ENCODE measurements around the gene HERC5.

The HERC5 gene

DNA sequence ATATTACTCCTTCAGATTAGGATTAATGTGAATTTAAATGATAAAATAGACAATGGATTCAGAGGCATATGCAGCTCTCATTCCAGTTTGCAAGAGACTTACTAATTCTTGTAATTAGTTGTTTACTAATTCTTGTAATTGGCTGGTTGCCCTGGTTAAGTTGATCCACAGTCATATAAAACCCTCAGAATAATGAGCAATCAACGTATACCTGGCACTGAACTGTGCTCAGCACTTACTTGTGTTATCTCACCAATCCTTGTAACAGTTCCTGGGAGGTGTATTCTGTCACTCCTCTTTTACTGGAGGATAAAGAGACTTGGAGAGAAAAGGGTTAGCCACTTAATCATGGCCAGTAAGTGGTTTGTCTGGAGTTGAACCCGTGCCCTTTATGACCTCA, 10.5 kb downstream of the HERC5 start:
- peaks cover 54% of the 10 kb centered on the region for H3K36me3 Mint-ChIP-seq (ENCODE audit: low read depth)
- no peaks in the 10 kb centered on the region for H3K27me3 Mint-ChIP-seq
- H3K9me3 Mint-ChIP-seq = no peaks in the 10 kb centered on the region
- peaks cover 3% of the 10 kb centered on the region for H3K4me1 Mint-ChIP-seq (ENCODE audit: low read depth)
- H3K4me3 Mint-ChIP-seq = no peak overlapping the region
- H3K27ac Mint-ChIP-seq = no peak overlapping the region

DNA sequence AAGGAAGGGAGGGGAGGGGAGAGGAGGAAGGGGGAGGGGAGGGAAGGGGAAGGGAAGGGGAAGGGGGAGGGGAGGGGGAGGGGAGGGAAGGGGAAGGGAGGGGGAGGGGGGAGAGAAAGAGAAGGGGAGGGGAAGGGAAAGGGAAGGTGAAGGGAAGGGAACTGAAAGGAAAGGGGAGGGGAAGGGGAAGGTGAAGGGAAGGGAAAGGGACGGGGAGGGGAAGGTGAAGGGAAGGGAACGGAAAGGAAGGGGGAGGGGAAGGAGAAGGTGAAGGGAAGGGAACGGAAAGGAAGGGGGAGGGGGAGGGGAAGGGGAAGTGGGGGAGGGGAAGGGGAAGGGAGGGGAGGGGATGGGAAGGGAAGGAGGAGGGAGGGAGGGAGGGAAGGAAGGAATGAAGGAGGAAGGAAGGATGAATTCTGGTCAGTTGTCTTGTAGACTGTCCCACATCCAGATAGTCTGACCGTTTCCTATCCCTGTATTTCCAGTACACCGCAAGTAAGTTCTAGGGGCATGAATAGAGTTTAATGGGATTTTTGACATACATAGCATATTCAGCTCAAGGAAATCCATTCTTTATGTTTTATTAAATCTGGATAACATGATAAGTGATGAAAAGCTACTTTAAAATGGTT, 20.4 kb downstream of the HERC5 start:
- Mint-ChIP-seq H3K4me1 (ENCODE audit: low read depth) (no peaks in the 10 kb centered on the region), H3K4me3 (no peak overlapping the region), H3K27me3 (no peaks in the 10 kb centered on the region), H3K27ac (no peak overlapping the region), H3K36me3 (ENCODE audit: low read depth) (peaks cover 27% of the 10 kb centered on the region), H3K9me3 (no peaks in the 10 kb centered on the region)

DNA sequence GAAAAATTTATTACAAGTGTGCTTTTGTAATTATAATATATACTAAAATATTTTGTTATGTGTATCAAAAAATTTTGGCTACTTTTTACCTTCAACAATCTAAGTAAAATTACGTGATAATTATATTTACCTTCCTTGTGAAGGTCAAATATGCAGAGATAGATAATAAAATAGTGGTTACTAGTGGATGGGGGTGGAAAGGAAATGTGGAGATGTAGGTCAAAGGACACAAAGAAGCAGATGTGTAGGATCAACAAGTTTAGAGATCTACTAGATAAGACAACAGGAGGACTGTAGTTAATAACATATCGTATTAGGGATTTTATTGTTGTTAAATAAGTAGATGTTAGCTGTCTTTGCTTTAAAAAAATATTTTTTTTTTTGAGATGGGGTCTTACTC, 21.3 kb downstream of the HERC5 start:
- Mint-ChIP-seq H3K27me3 (no peaks in the 10 kb centered on the region), H3K9me3 (no peaks in the 10 kb centered on the region), H3K36me3 (ENCODE audit: low read depth) (peaks cover 20% of the 10 kb centered on the region), H3K4me1 (ENCODE audit: low read depth) (no peaks in the 10 kb centered on the region), H3K4me3 (no peak overlapping the region), H3K27ac (no peak overlapping the region)

DNA sequence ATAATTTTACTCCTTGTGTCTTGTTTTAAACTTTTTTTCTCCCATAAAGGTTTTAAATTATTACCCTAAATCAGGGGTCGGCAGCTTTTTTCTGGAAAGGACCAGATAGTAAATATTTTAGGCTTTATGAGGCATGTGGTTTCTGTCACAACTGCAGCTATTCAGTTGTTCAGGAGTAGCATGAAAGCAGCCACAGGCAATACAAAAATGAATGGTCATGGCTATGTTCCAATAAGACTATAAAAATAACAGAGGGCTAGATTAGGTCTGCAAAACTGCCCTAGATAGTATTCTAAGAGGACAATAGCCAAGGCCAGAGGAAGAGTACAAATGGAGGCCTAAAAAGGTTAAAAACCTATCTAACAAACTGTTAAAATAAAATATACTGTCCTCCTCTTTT, 24.6 kb downstream of the HERC5 start:
- H3K36me3 Mint-ChIP-seq (ENCODE audit: low read depth) = peaks cover 15% of the 10 kb centered on the region
- H3K4me1 Mint-ChIP-seq (ENCODE audit: low read depth) = no peaks in the 10 kb centered on the region
- no peak overlapping the region for H3K4me3 Mint-ChIP-seq
- no peaks in the 10 kb centered on the region for H3K27me3 Mint-ChIP-seq
- no peaks in the 10 kb centered on the region for H3K9me3 Mint-ChIP-seq
- no peak overlapping the region for H3K27ac Mint-ChIP-seq

DNA sequence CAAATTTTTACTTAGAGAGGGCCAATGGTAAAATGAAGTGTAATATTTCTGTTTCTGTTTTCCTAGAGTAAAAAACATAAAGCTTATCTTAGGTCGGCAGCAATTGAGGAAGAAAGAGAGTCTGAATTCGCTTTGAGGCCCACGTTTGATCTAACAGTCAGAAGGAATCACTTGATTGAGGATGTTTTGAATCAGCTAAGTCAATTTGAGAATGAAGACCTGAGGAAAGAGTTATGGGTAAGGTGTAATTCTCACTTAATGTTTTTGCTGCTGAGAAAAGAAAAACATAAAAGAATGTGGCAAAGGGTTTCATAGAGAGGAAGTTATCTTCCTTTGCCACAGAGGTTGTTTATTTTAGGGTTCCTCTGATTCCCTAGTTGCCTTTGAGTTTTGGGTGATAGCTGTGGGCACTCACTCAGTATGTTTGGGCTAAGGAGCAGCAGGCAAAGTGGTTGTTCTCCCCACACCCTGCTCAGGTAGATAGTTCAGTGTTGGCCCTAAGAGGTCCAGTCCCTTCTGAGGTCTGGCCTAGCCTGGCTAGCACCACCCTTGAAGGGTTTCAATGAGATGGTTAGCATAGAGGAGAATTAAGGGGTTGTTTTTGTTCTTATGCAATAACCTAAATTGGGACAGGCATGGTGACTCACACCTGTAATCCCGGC, 32.3 kb downstream of the HERC5 start:
- Mint-ChIP-seq H3K27ac (no peak overlapping the region), H3K36me3 (ENCODE audit: low read depth) (peaks cover 18% of the 10 kb centered on the region), H3K27me3 (no peaks in the 10 kb centered on the region), H3K4me3 (no peak overlapping the region), H3K9me3 (no peaks in the 10 kb centered on the region), H3K4me1 (ENCODE audit: low read depth) (peaks cover 11% of the 10 kb centered on the region)

DNA sequence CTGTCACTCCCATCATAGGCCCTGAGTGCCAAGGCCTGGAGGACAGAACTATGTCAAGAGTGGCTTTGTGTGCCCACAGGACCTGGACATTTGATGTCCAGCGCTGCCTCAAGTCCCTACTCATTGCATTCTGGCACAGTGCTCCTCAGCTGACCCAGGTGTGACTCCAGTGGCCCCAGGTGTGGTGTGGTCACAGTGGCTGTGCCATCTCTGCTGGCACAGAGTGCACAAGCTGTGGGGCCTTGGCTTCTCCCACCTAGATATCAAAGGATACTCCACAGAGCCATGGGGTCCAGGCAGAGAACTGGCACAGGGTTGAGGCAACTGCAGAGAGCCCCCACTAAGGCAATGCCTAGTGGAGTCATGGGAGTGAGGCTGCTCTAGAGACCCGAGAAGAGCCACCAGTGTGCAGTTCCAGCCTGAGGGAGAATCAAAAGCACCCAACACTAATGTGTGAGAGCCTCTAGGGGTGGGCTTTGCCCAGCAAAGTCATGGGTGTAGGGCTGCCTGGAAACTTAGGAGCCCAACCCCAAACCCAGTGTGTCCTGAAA, 41.0 kb downstream of the HERC5 start:
- Mint-ChIP-seq H3K36me3 (ENCODE audit: low read depth) (peaks cover 25% of the 10 kb centered on the region), H3K27me3 (no peaks in the 10 kb centered on the region), H3K4me3 (no peak overlapping the region), H3K27ac (no peak overlapping the region), H3K4me1 (ENCODE audit: low read depth) (no peaks in the 10 kb centered on the region), H3K9me3 (no peaks in the 10 kb centered on the region)

DNA sequence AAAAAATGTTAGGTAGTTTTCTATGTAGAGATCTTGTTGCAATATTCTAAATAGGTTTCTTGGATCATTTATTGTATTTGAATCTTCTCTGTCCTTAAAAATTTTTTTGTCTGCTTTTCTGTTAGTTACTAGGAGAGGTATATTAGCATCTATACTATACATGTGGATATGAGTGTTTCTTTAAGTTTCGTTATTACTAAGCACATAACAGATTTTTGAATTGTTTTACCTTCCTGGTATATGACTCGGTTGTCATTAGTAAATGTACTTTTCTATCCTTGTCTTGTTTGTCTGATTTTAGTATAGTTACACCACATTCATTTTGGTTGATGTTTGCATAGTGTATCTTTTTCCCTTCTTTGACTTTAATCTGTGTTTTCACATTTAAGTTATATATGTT, 46.4 kb downstream of the HERC5 start:
- Mint-ChIP-seq H3K27ac (no peak overlapping the region), H3K4me3 (no peak overlapping the region), H3K36me3 (ENCODE audit: low read depth) (peaks cover 20% of the 10 kb centered on the region), H3K27me3 (no peaks in the 10 kb centered on the region), H3K4me1 (ENCODE audit: low read depth) (peaks cover 4% of the 10 kb centered on the region), H3K9me3 (no peaks in the 10 kb centered on the region)

DNA sequence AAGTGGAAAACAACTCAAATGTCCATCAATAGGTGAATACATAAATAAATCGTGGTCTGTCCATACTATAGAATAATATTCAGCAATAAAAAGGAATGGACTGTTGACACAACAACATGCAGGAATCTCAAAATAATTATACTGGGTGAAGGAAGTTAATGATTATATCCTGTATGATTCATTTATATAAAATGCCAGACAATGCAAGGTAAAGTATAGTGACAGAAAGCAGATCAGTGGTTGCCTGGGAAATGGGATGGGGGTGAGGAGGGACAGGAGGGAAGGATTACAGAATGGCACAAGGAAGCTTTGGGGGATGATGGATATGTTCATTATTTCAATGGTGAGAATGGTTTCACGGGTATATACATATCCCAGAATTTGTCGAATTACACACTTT, 54.3 kb downstream of the HERC5 start:
- H3K4me1 Mint-ChIP-seq (ENCODE audit: low read depth) = no peaks in the 10 kb centered on the region
- H3K4me3 Mint-ChIP-seq = no peak overlapping the region
- no peaks in the 10 kb centered on the region for H3K27me3 Mint-ChIP-seq
- H3K27ac Mint-ChIP-seq = no peak overlapping the region
- H3K9me3 Mint-ChIP-seq = no peaks in the 10 kb centered on the region
- H3K36me3 Mint-ChIP-seq (ENCODE audit: low read depth) = no peaks in the 10 kb centered on the region

DNA sequence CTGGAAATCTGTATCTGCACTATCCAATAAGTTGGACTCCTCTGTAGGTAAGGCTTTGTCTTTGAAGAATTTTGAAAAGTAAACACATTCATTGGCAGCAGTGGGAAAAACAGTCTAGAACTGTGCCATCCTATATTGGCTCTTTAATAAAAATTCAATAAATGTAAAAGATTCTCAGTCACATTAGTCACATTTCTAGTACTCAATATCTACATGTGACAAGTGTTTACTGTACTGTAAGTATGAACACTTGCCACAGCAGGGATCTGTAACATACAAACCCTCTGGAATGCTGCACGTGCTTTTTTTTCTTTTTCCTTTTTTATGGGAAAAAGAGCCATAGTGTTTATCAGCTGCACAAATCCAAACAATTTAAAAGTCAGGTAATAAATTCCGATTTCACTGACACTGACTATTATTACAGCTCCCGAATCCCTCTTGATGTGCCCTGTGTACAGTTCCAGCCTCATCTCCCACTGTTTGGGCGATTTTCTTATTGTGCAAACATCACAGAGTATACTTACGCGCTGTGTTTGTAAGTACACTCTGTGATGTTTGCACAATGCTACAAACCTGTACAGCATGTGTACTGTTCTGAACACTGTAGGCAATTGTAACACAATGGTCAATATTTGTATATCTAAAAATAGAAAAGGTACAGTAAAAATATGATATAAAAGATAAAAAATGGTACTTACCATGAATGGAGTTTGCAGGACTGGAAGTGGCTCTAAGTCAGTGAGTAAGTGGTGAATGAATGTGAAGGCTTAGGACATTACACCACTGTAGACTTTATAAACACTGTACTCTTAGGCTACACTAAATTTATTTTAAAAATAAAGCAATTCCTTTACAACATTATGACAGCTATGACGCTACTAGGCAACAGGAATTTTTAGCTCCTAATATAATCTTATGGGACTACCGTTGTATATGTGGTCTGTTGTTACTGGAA, 57.9 kb downstream of the HERC5 start:
- Mint-ChIP-seq H3K9me3 (no peaks in the 10 kb centered on the region), H3K36me3 (ENCODE audit: low read depth) (no peaks in the 10 kb centered on the region), H3K27ac (no peak overlapping the region), H3K27me3 (no peaks in the 10 kb centered on the region), H3K4me1 (ENCODE audit: low read depth) (no peaks in the 10 kb centered on the region), H3K4me3 (no peak overlapping the region)

DNA sequence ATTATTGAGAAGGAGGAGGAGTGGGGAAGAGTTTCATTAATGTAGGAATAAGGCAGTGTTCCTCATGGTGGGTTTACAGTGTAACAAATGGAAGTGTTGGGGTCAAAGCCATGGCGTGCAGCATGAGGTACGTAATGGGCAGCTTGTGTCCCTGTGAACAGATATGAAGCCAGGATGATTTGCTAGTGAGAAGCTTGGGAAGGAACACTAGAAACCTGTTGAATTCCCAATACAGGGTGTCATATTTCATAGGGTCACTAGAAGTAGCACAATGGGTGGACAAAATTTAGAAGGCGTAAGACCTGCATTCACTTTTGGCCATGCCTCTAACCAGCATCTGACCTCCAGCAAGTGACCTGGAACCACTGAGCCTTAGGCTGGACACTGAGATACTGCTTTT, 59.8 kb downstream of the HERC5 start:
- H3K27me3 Mint-ChIP-seq = no peaks in the 10 kb centered on the region
- H3K36me3 Mint-ChIP-seq (ENCODE audit: low read depth) = peaks cover 12% of the 10 kb centered on the region
- H3K4me3 Mint-ChIP-seq = no peak overlapping the region
- H3K27ac Mint-ChIP-seq = no peak overlapping the region
- H3K9me3 Mint-ChIP-seq = no peaks in the 10 kb centered on the region
- peaks cover 6% of the 10 kb centered on the region for H3K4me1 Mint-ChIP-seq (ENCODE audit: low read depth)

DNA sequence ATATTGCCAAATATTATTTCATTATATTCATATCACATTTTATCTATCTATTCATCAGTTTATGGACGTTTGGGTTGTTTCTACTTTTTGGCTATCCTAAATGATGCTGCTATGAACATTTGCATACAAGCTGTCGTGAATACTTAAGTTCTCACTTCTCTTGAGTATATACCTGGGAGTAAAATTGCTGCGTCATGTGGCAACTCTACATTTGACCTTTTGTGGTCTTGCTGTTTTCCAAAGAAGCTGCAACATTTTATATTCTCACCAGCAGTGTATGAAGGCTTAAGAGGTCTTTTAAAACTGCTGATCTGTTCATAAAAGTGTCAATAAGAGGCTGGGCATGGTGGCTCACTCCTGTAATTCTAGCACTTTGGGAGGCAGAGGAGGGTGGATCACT, 60.9 kb downstream of the HERC5 start:
- peaks cover 17% of the 10 kb centered on the region for H3K4me1 Mint-ChIP-seq (ENCODE audit: low read depth)
- peak overlapping the region; percentile 19 for H3K27ac Mint-ChIP-seq
- H3K9me3 Mint-ChIP-seq = no peaks in the 10 kb centered on the region
- H3K27me3 Mint-ChIP-seq = no peaks in the 10 kb centered on the region
- no peak overlapping the region for H3K4me3 Mint-ChIP-seq
- peaks cover 14% of the 10 kb centered on the region for H3K36me3 Mint-ChIP-seq (ENCODE audit: low read depth)

DNA sequence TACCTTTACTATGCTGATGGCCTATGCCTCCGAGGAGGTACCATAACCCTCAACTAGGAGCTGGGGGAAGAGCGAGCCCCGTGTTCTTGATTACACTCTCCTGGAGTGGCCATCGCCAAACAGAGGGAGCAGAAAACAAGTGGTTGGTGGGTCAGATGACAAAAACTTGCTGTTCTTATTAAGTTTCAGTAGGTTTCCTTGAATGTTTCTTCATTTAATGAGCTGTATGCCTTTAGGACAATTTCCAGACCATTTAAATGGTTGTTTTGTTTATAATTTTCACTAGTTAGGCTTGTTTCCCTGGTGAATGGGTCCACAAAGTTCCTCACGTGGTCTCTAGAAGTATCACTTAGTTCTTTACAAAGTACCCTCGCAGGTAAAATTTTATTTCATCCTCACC, 62.0 kb downstream of the HERC5 start:
- no peaks in the 10 kb centered on the region for H3K9me3 Mint-ChIP-seq
- no peak overlapping the region for H3K4me3 Mint-ChIP-seq
- H3K27me3 Mint-ChIP-seq = no peaks in the 10 kb centered on the region
- peaks cover 18% of the 10 kb centered on the region for H3K4me1 Mint-ChIP-seq (ENCODE audit: low read depth)
- peaks cover 14% of the 10 kb centered on the region for H3K36me3 Mint-ChIP-seq (ENCODE audit: low read depth)
- no peak overlapping the region for H3K27ac Mint-ChIP-seq

DNA sequence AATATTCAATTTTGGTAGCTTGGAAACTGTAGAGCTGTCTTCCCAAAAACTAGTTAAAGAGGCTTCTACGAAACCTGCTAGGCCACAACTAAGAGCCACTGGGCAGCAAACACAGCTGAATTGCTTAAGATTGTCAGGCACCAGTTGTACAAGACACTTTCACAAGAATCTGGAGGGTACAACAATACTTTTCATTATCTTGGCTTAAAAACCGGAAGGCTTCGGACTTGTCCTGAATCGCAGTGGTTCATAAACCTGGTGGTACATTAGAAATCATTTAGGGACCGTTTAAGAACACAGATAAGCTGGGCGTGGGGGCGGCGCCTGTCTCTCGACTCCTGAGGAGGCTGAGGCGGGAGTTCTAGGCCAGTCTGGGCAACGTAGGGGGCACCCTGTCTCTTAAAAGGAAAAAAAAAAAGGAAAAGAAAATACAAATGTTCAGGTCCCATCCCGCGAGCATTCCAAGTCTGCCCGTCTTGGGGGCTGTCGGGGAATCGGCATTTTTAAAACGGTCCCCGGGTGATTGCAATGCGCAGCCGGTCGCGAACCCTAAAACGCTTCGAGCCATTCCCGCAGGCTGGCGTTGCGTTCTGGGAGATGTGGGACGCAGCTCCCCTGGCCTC, 65.9 kb downstream of the HERC5 start:
- Mint-ChIP-seq H3K27me3 (no peaks in the 10 kb centered on the region), H3K4me3 (peak overlapping the region; percentile 96), H3K4me1 (ENCODE audit: low read depth) (peaks cover 43% of the 10 kb centered on the region), H3K27ac (peak overlapping the region; percentile 89), H3K36me3 (ENCODE audit: low read depth) (peaks cover 14% of the 10 kb centered on the region), H3K9me3 (no peaks in the 10 kb centered on the region)

DNA sequence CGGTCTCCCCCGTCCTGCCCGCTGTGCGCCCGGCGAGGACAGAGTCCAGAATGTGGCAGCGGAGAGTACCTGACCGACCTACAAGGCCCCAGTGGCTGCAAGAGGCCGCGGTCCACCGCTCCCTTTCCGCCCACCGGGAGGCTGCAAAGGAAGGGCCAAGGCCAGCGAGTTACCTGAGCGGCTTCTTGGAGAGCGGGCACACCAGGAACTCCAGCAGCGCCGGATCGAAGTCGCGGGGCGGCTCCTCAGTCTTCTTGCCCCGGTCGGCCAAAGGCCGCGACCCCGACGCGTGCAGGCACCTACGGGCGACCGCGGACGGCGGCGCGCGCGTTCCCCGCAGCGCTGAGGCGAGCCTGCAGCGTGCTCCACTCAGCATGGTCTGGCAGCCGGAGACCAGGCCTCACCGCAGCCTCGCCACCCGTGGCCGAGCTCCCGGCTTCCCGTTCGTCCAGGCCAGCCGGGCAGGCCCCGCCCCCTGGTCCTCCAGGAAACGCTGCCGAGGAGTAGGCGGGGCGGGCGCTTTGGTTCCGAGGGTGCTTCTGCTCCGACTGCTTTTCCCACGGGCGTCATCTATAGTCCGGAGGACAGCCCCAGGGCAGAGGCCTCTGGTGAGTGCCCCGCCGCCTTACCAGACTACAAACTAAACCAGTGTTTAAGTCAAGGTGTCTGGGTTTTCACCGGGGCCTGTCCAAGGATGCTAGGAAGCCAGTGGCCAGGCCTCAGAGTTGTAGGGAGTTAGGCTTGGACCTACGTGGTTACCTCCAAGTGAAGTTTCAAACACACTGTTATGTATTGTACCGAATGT, 66.6 kb downstream of the HERC5 start, which contains the start of gene PYURF:
TSS of gene PYURF (minus strand) at position 452 of the 805 bp plus-strand sequence. CDS start at position 376, 76 bp downstream.
- Mint-ChIP-seq H3K4me3 (peak within 1 kb of the TSS; percentile 96), H3K27me3 (no peaks in the 10 kb centered on the region), H3K36me3 (ENCODE audit: low read depth) (peaks cover 14% of the 10 kb centered on the region), H3K9me3 (no peaks in the 10 kb centered on the region), H3K27ac (peak within 1 kb of the TSS; percentile 89), H3K4me1 (ENCODE audit: low read depth) (peaks cover 43% of the 10 kb centered on the region)

Data from stimulated activated naive CD8-positive, alpha-beta T cell treated with anti-CD3 and anti-CD28 coated beads, Interleukin-15, Interleukin-2, amounts not matched to agents 100 ng/mL and 50 ng/mL, for 24 hours (primary cell).